ENCODE measurements around the gene AGTR1.
"Not testable (repeated sequence)": the region's sequence is repeated elsewhere in the genome, so short reads cannot be mapped to it uniquely, and the experiment has no call there.

The AGTR1 gene

GRCh38 chr3:148759430-148759829 is 61.7 kb downstream of the AGTR1 start:
- no peak for DNase-seq

- no peak for DNase-seq
These were observed 65.5 kb downstream of the AGTR1 start for GRCh38 chr3:148763156-148763680.

GRCh38 chr3:148763986-148764935 is 66.6 kb downstream of the AGTR1 start:
- no peak for DNase-seq

GRCh38 chr3:148772361-148772760 is 74.7 kb downstream of the AGTR1 start:
- DNase-seq: no peak

DNA sequence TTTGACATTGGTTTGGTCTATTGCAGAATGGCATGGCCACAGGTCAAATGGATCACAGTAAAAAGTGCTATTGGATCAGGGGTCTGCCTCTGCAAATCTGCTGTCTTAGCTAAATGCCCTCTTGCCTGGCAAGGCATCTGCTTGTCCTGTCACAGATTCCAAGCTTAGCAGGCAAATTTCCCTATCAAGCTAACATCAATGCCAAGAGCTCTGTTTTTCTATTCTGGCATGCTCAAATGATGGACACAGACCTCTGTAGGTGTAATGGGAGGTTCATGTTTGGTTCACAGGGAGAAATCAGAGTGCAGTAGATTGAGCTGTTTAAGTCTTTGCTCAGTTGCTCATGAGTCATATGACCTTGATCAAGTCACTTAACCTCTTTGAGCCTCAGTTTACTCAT is 75.1 kb downstream of the AGTR1 start:
- no peak for DNase-seq

DNA sequence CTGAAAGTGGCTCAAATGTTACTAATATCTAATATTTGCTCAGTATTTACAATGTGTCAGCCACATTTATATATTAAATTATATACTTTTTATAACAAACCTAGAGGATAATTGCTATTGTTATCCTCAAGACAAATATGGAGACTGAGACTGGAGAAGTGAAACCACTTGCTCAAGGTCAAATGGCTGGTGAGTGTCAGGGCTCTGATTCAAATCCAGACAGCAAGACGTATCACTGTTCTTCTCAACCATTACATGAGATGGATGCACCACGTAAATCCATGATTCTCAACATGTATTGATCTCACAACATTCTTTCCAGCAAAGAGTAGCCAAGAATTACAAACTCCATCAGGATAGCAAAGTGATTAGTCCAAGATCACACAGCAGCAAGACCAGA is 76.1 kb downstream of the AGTR1 start:
- no peak for DNase-seq

DNA sequence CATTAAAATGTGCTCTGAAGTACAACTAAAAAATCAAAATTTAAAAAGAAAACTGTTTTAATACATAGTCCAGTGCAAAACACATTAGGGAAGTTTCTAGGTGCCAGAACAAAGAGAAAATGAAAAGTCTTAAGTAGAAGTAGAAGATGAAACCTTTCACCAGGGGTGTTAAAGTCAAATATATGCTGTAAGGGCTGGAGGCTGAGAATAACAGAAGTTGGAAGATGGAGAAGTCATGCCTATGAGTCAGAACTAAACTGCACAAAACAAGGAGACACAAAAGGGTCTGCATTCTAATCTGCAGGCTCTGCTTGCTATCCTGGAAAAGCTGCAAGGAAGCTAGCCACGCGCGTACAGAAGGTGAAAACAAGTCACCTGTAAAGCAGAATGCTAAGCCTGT is 81.2 kb downstream of the AGTR1 start:
- DNase-seq: no peak

DNA sequence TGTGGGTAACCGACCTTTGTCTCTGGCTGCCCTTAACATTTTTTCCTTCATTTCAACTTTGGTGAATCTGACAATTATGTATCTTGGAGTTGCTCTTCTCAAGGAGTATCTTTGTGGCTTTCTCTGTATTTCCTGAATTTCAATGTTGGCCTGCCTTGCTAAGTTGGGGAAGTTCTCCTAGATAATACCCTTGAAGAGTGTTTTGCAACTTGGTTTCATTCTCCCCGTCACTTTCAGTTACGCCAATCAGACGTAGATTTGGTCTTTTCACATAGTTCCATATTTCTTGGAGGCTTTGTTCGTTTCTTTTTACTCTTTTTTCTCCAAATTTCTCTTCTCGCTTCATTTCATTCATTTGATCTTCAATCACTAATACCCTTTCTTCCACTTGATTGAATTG is 87.3 kb downstream of the AGTR1 start:
- DNase-seq: not testable (repeated sequence)

DNA sequence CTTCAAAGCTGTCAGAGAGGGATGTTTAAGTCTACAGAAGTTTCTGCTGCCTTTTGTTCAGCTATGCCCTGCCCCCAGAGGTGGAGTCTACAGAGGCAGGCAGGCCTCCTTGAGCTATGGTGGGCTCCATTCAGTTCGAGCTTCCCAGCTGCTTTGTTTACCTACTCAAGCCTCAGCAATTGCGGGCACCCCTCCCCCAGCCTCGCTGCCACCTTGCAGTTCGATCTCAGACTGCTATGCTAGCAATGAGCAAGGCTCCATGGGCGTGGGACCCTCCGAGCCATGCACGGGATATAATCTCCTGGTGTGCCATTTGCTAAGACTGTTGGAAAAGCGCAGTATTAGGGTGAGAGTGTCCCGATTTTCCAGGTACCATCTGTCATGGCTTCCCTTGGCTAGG is 88.5 kb downstream of the AGTR1 start:
- not testable (repeated sequence) for DNase-seq

- DNase-seq: no peak
These were observed 91.4 kb downstream of the AGTR1 start for GRCh38 chr3:148789146-148789545.

DNA sequence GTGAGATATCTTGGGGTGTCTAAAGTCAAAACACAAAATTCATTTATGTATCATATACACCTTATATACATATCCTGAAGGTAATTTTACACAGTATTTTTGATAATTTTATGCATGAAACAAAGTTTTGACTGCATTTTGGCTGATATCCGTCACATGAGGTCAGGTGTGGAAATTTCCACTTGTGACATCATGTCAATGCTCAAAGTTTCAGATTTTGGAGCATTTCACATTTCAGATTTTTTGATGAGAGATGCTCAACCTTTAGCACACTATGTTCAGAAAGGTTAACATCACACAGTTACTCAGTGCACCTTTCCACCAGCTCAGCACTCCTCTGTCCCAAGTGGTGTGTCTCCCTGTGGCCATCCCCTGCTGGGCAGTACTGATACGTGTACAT is 92.2 kb downstream of the AGTR1 start:
- DNase-seq: no peak

- no peak for DNase-seq
These were observed 92.7 kb downstream of the AGTR1 start for GRCh38 chr3:148790370-148790769.

DNA sequence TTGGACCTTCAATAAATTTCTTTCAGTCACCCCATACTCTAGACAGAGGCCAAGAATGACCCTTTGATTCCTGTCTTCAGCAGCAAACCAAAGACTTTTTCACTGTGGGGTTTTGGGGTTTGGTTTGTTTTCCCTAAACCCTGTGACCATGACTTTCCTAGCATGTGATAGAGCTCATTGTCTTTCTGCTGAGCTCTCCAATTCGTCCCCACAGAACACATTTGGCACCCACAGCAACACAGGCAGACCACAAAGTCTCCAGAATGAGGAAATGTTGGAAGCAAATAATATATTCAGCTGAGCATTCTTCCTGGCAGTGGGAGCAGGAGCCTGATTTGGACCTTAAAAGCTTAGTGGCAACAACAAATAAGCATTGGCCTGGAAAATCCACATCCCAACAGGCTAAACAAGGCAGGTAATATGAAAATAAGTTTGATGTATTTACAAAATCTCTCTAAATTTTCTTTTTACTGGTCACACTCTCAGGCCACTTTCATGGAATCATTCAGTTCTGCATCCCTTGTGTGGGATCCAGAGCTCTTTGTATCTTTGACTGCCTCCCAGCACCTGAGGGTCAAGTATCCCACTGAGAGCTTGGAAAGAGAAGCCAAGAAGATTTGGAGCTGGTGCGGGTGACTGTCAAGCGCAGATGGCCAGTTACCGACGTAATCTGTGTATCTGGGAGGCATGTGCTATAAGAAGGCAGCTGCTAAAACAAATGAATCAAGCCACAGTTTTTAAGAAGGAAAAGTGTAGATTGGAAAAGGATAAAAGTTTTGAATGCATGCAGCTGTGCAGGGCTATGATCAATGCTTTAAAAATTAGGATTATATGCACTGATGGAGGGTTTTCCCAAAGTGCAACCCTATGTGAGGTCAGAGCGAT is 93.4 kb downstream of the AGTR1 start:
- DNase-seq: no peak

DNA sequence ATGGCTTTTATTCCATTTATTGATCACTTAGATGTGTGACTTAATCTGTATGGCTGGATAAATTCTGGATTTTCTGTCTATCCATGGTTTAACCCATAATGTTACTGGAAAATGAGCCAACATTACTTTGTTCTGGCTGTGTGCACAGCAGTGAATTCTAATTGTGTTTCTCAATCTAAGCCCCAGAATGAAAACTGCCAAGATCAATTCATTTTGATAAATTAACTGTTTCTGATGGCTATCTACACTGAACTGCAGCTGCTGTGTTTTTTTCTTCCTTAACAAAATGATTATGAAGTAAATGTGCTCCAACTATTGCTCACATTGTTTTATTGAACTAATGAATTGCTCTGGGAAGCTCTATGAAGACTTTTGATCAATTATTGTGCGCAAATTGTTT is 94.2 kb downstream of the AGTR1 start:
- DNase-seq: no peak

- DNase-seq: no peak
These were observed 94.8 kb downstream of the AGTR1 start for GRCh38 chr3:148792516-148792915.
